Measurements from ENCODE around the gene SYK. TPM values are rescaled to one million over a fixed set of nuclear protein-coding genes. Genes with fewer than 3 reads are reported as not detected.

The SYK gene
- total RNA-seq, 1 experiment from 2014 or later = 9.0 TPM

GRCh38 chr9:90858457-90858901 lies 56.9 kb downstream of the SYK start (continued):
- TF ChIP-seq, protein P1, sequence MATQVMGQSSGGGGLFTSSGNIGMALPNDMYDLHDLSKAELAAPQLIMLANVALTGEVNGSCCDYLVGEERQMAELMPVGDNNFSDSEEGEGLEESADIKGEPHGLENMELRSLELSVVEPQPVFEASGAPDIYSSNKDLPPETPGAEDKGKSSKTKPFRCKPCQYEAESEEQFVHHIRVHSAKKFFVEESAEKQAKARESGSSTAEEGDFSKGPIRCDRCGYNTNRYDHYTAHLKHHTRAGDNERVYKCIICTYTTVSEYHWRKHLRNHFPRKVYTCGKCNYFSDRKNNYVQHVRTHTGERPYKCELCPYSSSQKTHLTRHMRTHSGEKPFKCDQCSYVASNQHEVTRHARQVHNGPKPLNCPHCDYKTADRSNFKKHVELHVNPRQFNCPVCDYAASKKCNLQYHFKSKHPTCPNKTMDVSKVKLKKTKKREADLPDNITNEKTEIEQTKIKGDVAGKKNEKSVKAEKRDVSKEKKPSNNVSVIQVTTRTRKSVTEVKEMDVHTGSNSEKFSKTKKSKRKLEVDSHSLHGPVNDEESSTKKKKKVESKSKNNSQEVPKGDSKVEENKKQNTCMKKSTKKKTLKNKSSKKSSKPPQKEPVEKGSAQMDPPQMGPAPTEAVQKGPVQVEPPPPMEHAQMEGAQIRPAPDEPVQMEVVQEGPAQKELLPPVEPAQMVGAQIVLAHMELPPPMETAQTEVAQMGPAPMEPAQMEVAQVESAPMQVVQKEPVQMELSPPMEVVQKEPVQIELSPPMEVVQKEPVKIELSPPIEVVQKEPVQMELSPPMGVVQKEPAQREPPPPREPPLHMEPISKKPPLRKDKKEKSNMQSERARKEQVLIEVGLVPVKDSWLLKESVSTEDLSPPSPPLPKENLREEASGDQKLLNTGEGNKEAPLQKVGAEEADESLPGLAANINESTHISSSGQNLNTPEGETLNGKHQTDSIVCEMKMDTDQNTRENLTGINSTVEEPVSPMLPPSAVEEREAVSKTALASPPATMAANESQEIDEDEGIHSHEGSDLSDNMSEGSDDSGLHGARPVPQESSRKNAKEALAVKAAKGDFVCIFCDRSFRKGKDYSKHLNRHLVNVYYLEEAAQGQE (IDR thresholded peaks at IDR 0.05; ENCODE audit: low read depth) = no peak
- TF ChIP-seq ELF1 (IDR thresholded peaks at IDR 0.05; ENCODE audit: borderline replicate concordance, low read depth) (no peak), POLR2AphosphoS5 (IDR thresholded peaks at IDR 0.05; ENCODE audit: low read depth, low read length) (no peak), FOSL1 (IDR thresholded peaks at IDR 0.05; ENCODE audit: low read depth) (no peak), RAD21 (IDR thresholded peaks at IDR 0.05; ENCODE audit: low read depth) (no peak)

DNA sequence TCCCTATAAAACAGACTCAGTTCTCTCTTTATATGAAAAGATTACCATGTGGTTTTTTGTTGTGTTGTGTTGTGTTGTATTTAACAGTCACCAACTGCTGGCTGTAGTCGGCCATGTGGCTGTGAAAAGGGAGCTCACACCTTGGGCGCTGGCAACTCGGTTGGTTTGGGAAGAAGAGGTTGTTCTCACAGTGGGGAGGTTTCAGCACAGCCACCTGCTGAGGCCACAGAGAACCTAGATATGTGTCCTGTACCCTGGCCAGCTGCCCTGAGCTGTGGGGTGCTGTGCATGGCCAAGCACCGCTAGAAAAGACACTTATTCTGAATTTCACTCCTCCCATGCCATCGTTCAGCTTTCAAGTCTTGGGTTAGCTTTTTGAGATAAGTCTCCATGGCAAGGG lies 58.8 kb downstream of the SYK start:
- H3K36me3 ChIP-seq (ENCODE audit: control insufficient read depth in 1 of 2, insufficient read depth in 2 of 2, low read length in 2 of 2) = no peaks in the 10 kb centered on the region
- no peak overlapping the region for H3K9ac ChIP-seq (ENCODE audit: low read length)
- POLR2A ChIA-PET = no interaction called here
- H3K4me3 ChIP-seq (replicated peaks in 1 of 2; ENCODE audit: low read depth in 1 of 2, low read length in 2 of 2) = no peak overlapping the region
- no peaks in the 10 kb centered on the region for H3K9me2 ChIP-seq (ENCODE audit: insufficient read depth)
- H3K79me2 ChIP-seq (ENCODE audit: insufficient read depth, low read length) = no peaks in the 10 kb centered on the region
- no peaks in the 10 kb centered on the region for H3K9me3 ChIP-seq (ENCODE audit: control insufficient read depth in 1 of 2, insufficient read depth in 1 of 2, low read depth in 1 of 2, low read length in 2 of 2)
- CTCF ChIA-PET = no interaction called here
- no peaks in the 10 kb centered on the region for H4K20me1 ChIP-seq (ENCODE audit: insufficient read depth)
- no TSS peak for BruUV-seq (replicated peaks)
- no peaks in the 10 kb centered on the region for H3K4me1 ChIP-seq (ENCODE audit: control insufficient read depth in 1 of 2, insufficient read depth in 2 of 2, low read length in 2 of 2)
- intact Hi-C loops (cut with micrococcal nuclease) = no loop called here
- H3K27me3 ChIP-seq (ENCODE audit: insufficient read depth, low read length) = no peaks in the 10 kb centered on the region
- DNase-seq (ENCODE audit: low read depth, low spot score) = no peak
- RAD21 ChIA-PET (ENCODE audit: low non-redundant PET in 1 of 2, low total read pairs in 2 of 2, uncharacterized antibody in 2 of 2, unreplicated experiment in 2 of 2) = no interaction called here
- no peak overlapping the region for H3K4me2 ChIP-seq (ENCODE audit: low read length)
- H2AFZ ChIP-seq (ENCODE audit: low read depth, low read length, poor library complexity, severe bottlenecking) = no peak overlapping the region
- no peak for ATAC-seq
- no peak overlapping the region for H3K27ac ChIP-seq (ENCODE audit: low read depth, low read length)
- TF ChIP-seq, protein P1 (IDR thresholded peaks at IDR 0.05; ENCODE audit: low read depth) = no peak
- TF ChIP-seq, protein P2, sequence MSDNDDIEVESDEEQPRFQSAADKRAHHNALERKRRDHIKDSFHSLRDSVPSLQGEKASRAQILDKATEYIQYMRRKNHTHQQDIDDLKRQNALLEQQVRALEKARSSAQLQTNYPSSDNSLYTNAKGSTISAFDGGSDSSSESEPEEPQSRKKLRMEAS (IDR thresholded peaks at IDR 0.05) = no peak
- TF ChIP-seq ZNF274 (IDR thresholded peaks at IDR 0.05; ENCODE audit: low read depth, low read length) = no peak
- TF ChIP-seq ZFX (IDR thresholded peaks at IDR 0.05) = no peak
- no peak for TF ChIP-seq YY1 (IDR thresholded peaks at IDR 0.05; ENCODE audit: extremely low read depth, insufficient replicate concordance, low read depth, low read length)
- no peak for TF ChIP-seq FOSL1 (IDR thresholded peaks at IDR 0.05; ENCODE audit: low read depth)
- no peak for TF ChIP-seq TCF7L2 (IDR thresholded peaks at IDR 0.05; ENCODE audit: borderline replicate concordance, extremely low read depth, insufficient read depth, insufficient read length)
- TF ChIP-seq CEBPB (IDR thresholded peaks at IDR 0.05; ENCODE audit: low read depth) = no peak
- no peak for TF ChIP-seq SP1 (IDR thresholded peaks at IDR 0.05; ENCODE audit: low read depth)
- TF ChIP-seq CBX3 (IDR thresholded peaks at IDR 0.05; ENCODE audit: low read depth) = no peak
- TF ChIP-seq SRF (IDR thresholded peaks at IDR 0.05; ENCODE audit: low read depth) = no peak
- no peak for TF ChIP-seq POLR2AphosphoS5 (IDR thresholded peaks at IDR 0.05; ENCODE audit: low read depth, low read length)
- TF ChIP-seq EZH2phosphoT487 (IDR thresholded peaks at IDR 0.05; ENCODE audit: borderline replicate concordance) = no peak
- TF ChIP-seq, protein P3, sequence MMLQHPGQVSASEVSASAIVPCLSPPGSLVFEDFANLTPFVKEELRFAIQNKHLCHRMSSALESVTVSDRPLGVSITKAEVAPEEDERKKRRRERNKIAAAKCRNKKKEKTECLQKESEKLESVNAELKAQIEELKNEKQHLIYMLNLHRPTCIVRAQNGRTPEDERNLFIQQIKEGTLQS (IDR thresholded peaks at IDR 0.05) = no peak
- TF ChIP-seq SIN3A (IDR thresholded peaks at IDR 0.05; ENCODE audit: low read depth) = no peak
- TF ChIP-seq JUND (IDR thresholded peaks at IDR 0.05) = no peak
- TF ChIP-seq POLR2A (IDR thresholded peaks at IDR 0.05; ENCODE audit: borderline replicate concordance, extremely low read depth, insufficient read depth, insufficient read length) = no peak
- TF ChIP-seq ELF1 (IDR thresholded peaks at IDR 0.05; ENCODE audit: borderline replicate concordance, low read depth) = no peak

Data from HCT116 (cell line).